IMR-90 (cell line): Measurements from ENCODE around the gene PNO1. TPM values are rescaled to one million over a fixed set of nuclear protein-coding genes. Genes with fewer than 3 reads are reported as not detected.
A peak's percentile ranks its signal among the peaks of the same experiment; 100 is the strongest.

Experiments
- ATAC-seq: fragments of 200-7000 bp; cut with Tn5 transposase; 2 replicates; pipeline ENCODE4 v1.9.1; 2020; ENCODE audit warnings: low read depth, mild to moderate bottlenecking, moderate library complexity
- BruUV-seq: library from RNA; stranded (reverse); fragments of 400-500 nt; replicated peaks from 2 replicates; lab custom pipeline; 2021; lab: Mats Ljungman, UMichigan
- CTCF ChIA-PET: fragments of 300-600 bp; formaldehyde crosslinking; extraction: SDS; loops from one replicate; lab custom pipeline; 2021; ENCODE audit warnings: antibody characterized with exemption; lab: Yijun Ruan, JAX
- POLR2A ChIA-PET: fragments of 300-600 bp; sonication (Branson Sonifier 250); formaldehyde crosslinking; loops from one replicate; lab custom pipeline; 2022; ENCODE audit warnings: antibody characterized with exemption; ENCODE audit not compliant: unreplicated experiment; lab: Charles Lee
- DNase-seq: peaks from one replicate; pipeline ENCODE4 v3.0.0; 2013
- H2AFZ ChIP-seq: replicated peaks from 2 replicates; pipeline ENCODE3; 2013; ENCODE audit warnings: low read length, mild to moderate bottlenecking; ENCODE audit not compliant: poor library complexity
- H2AK5ac ChIP-seq: 2 replicates; pipeline ENCODE4 v1.6.1; 2013; ENCODE audit warnings: low read depth, low read length, inconsistent platforms
- H2AK9ac ChIP-seq: replicated peaks from 2 replicates; pipeline ENCODE3; 2013; ENCODE audit warnings: mild to moderate bottlenecking, low read depth, low read length, moderate library complexity; ENCODE audit not compliant: poor library complexity
- H2BK120ac ChIP-seq: 2 replicates; pipeline ENCODE4 v1.6.1; 2013; ENCODE audit warnings: low read depth, low read length, inconsistent platforms
- H2BK15ac ChIP-seq: 3 replicates; pipeline ENCODE4 v1.6.1; 2013; ENCODE audit warnings: low read depth, low read length, inconsistent platforms
- H2BK20ac ChIP-seq: 2 replicates; pipeline ENCODE4 v1.6.1; 2013; ENCODE audit warnings: low read depth, mild to moderate bottlenecking, inconsistent platforms, low read length, moderate library complexity
- H2BK5ac ChIP-seq: 2 replicates; pipeline ENCODE4 v1.6.1; 2013; ENCODE audit warnings: mild to moderate bottlenecking, low read depth, low read length, inconsistent platforms; ENCODE audit not compliant: poor library complexity, severe bottlenecking
- H3K14ac ChIP-seq: replicated peaks from 2 replicates; pipeline ENCODE4 v1.6.1; 2013; ENCODE audit warnings: low read depth, low read length, inconsistent platforms
- H3K18ac ChIP-seq: 2 replicates; pipeline ENCODE4 v1.6.1; 2013; ENCODE audit warnings: low read depth, low read length, control low read depth
- H3K23ac ChIP-seq: 2 replicates; pipeline ENCODE4 v1.6.1; 2013; ENCODE audit warnings: low read depth, low read length, inconsistent platforms
- H3K27ac ChIP-seq: 2 replicates; pipeline ENCODE4 v1.5.1; 2013; ENCODE audit warnings: mild to moderate bottlenecking, control low read depth, low read length; ENCODE audit not compliant: insufficient read depth
- H3K27me3 ChIP-seq: 2 replicates; pipeline ENCODE4 v1.6.1; 2013; ENCODE audit warnings: low read length; ENCODE audit not compliant: control insufficient read depth, insufficient read depth
- H3K36me3 ChIP-seq: 2 replicates; pipeline ENCODE4 v1.6.1; 2013; ENCODE audit warnings: low read length, mixed read lengths; ENCODE audit not compliant: control insufficient read depth, insufficient read depth
- H3K4ac ChIP-seq: 2 replicates; pipeline ENCODE4 v1.6.1; 2013; ENCODE audit warnings: low read depth, low read length, inconsistent platforms
- H3K4me1 ChIP-seq: 2 replicates; pipeline ENCODE4 v1.6.1; 2013; ENCODE audit warnings: low read length, mixed read lengths; ENCODE audit not compliant: control insufficient read depth, insufficient read depth
- H3K4me2 ChIP-seq: 2 replicates; pipeline ENCODE4 v1.6.1; 2013; ENCODE audit warnings: low read depth, mild to moderate bottlenecking, control low read depth, low read length, moderate library complexity
- H3K4me3 ChIP-seq: 2 replicates; pipeline ENCODE4 v1.5.1; 2013; ENCODE audit warnings: low read depth, mild to moderate bottlenecking, control low read depth, low read length, moderate library complexity; ENCODE audit not compliant: insufficient read depth
- H3K56ac ChIP-seq: 2 replicates; pipeline ENCODE4 v1.6.1; 2013; ENCODE audit warnings: low read length, inconsistent platforms; ENCODE audit not compliant: insufficient read depth; ENCODE audit errors: extremely low read depth
- H3K79me1 ChIP-seq, 2 experiments: 2 replicates each; pipeline ENCODE4 v1.6.1; 2013; ENCODE audit warnings: low read length in 2 of 2, inconsistent platforms in 1 of 2, low read depth in 1 of 2
- H3K9ac ChIP-seq: 2 replicates; pipeline ENCODE4 v1.6.1; 2013; ENCODE audit warnings: low read depth, low read length, control low read depth
- H3K9me1 ChIP-seq: 2 replicates; pipeline ENCODE4 v1.6.1; 2013; ENCODE audit warnings: low read length, inconsistent platforms; ENCODE audit not compliant: insufficient read depth
- H3K9me3 ChIP-seq: 2 replicates; pipeline ENCODE4 v1.6.1; 2013; ENCODE audit warnings: low read length; ENCODE audit not compliant: control insufficient read depth, insufficient read depth
- H4K20me1 ChIP-seq: 2 replicates; pipeline ENCODE4 v1.6.1; 2013; ENCODE audit warnings: low read length, inconsistent platforms; ENCODE audit not compliant: insufficient read depth
- H4K5ac ChIP-seq: 2 replicates; pipeline ENCODE4 v1.6.1; 2013; ENCODE audit warnings: mild to moderate bottlenecking, low read depth, low read length, control low read depth
- H4K8ac ChIP-seq, 2 experiments: 2 replicates each; pipeline ENCODE4 v1.6.1; 2013; ENCODE audit warnings: low read depth in 2 of 2, low read length in 2 of 2, control low read depth in 1 of 2, inconsistent platforms in 1 of 2
- H4K91ac ChIP-seq: 2 replicates; pipeline ENCODE4 v1.6.1; 2013; ENCODE audit warnings: low read depth, low read length, inconsistent platforms; ENCODE audit not compliant: insufficient read depth
- BHLHE40 ChIP-seq: fragments of 150-350 bp; IDR thresholded peaks from 2 replicates; pipeline ENCODE4 v1.6.1; 2016; ENCODE audit warnings: mild to moderate bottlenecking, low read depth, low read length
- CEBPB ChIP-seq: IDR thresholded peaks from 2 replicates; pipeline ENCODE4 v1.6.1; 2012; ENCODE audit warnings: low read depth, low read length, improper control_type of control experiment
- CHD1 ChIP-seq: IDR thresholded peaks from 2 replicates; pipeline ENCODE4 v1.6.1; 2012; ENCODE audit warnings: low read depth, low read length, improper control_type of control experiment
- CTCF ChIP-seq: conservative IDR thresholded peaks from 2 replicates; pipeline ENCODE4 v1.5.1; 2012; ENCODE audit warnings: mild to moderate bottlenecking, low read depth, low read length, improper control_type of control experiment
- ELK1 ChIP-seq: fragments of 150-350 bp; IDR thresholded peaks from 2 replicates; pipeline ENCODE4 v1.6.1; 2016; ENCODE audit warnings: low read depth, mild to moderate bottlenecking, low read length, moderate library complexity, borderline replicate concordance
- FOS ChIP-seq: fragments of 150-350 bp; IDR thresholded peaks from 2 replicates; pipeline ENCODE4 v1.6.1; 2016; ENCODE audit warnings: low read depth, low read length
- MAFK ChIP-seq: IDR thresholded peaks from 2 replicates; pipeline ENCODE4 v1.6.1; 2012; ENCODE audit warnings: low read depth, low read length, improper control_type of control experiment
- MAZ ChIP-seq: IDR thresholded peaks from 2 replicates; pipeline ENCODE4 v1.6.1; 2012; ENCODE audit warnings: low read depth, mild to moderate bottlenecking, low read length, improper control_type of control experiment, moderate library complexity, borderline replicate concordance
- MXI1 ChIP-seq: IDR thresholded peaks from 2 replicates; pipeline ENCODE4 v1.6.1; 2012; ENCODE audit warnings: low read depth, mild to moderate bottlenecking, low read length, moderate library complexity, borderline replicate concordance
- NFE2L2 ChIP-seq: fragments of 150-350 bp; IDR thresholded peaks from 2 replicates; pipeline ENCODE4 v1.6.1; 2016; ENCODE audit warnings: low read depth, mild to moderate bottlenecking, low read length
- POLR2A ChIP-seq: IDR thresholded peaks from 2 replicates; pipeline ENCODE4 v1.6.1; 2012; ENCODE audit warnings: mild to moderate bottlenecking, low read depth, low read length
- RAD21 ChIP-seq: IDR thresholded peaks from 2 replicates; pipeline ENCODE4 v1.6.1; 2012; ENCODE audit warnings: low read length, improper control_type of control experiment
- RCOR1 ChIP-seq: IDR thresholded peaks from 2 replicates; pipeline ENCODE4 v1.6.1; 2012; ENCODE audit warnings: mild to moderate bottlenecking, low read length, improper control_type of control experiment; ENCODE audit not compliant: insufficient replicate concordance
- RFX5 ChIP-seq: IDR thresholded peaks from 2 replicates; pipeline ENCODE4 v1.8.0; 2012; ENCODE audit warnings: low read depth, mild to moderate bottlenecking, low read length, moderate library complexity
- SMC3 ChIP-seq: fragments of 150-350 bp; IDR thresholded peaks from 2 replicates; pipeline ENCODE4 v1.6.1; 2016; ENCODE audit warnings: low read depth, mild to moderate bottlenecking, antibody characterized with exemption, low read length, moderate library complexity
- USF2 ChIP-seq: fragments of 150-350 bp; IDR thresholded peaks from 2 replicates; pipeline ENCODE4 v1.6.1; 2017; ENCODE audit warnings: mild to moderate bottlenecking, antibody characterized with exemption, low read length, low read depth
- whole genome bisulfite sequencing, 2 experiments: methylation state at CpG; one replicate each; pipeline versions ENCODE4 v1.1.5 to v1.1.7; 2013; ENCODE audit warnings: missing lambda C conversion rate in 2 of 2; ENCODE audit not compliant: insufficient read length in 1 of 2; ENCODE audit errors: extremely low coverage in 2 of 2; 5-methylcytosine and 5-hydroxymethylcytosine counted together
- dilution Hi-C: fragments of 300-500 bp; cut with HindIII; formaldehyde crosslinking; loops from one replicate; pipeline ENCODE4 v1.14.3; 2018; ENCODE audit warnings: low sequenced_read_pairs; ENCODE audit not compliant: unreplicated experiment
- in situ Hi-C: fragments of 300-500 bp; cut with MboI; formaldehyde crosslinking; loops from 3 replicates; pipeline ENCODE4 v1.14.3; 2019; ENCODE audit warnings: low sequenced_read_pairs, inconsistent platforms, mixed read lengths
- intact Hi-C: fragments of 100-400 bp; cut with micrococcal nuclease; formaldehyde crosslinking; loops from 2 replicates; pipeline ENCODE4 v1.10.0; 2022
- polyA plus RNA-seq, 3 experiments: library from polyadenylated mRNA; depleted of rRNA; stranded (reverse); fragments of >200 nt; gene quantifications; 2 replicates each; pipeline ENCODE4 v1.2.3, GENCODE V29; 2012; ENCODE audit warnings: low replicate concordance in 1 of 3
- total RNA-seq: library from RNA; depleted of rRNA; stranded (reverse); fragments of >200 nt; gene quantifications from 2 replicates; pipeline ENCODE4 v1.2.3, GENCODE V29; 2012

Gene PNO1
- total and polyA plus RNA-seq, 2 of the 4 experiments (the other 2 are of a cell fraction): 12.8 to 14.7 TPM

GRCh38 chr2:68196120-68196716 lies 38.5 kb downstream of the PNO1 start:
- dilution Hi-C loops: no loop called here
- H3K9me1 ChIP-seq: peaks cover 5% of the 10 kb centered on the region
- peaks cover 8% of the 10 kb centered on the region for H3K4me1 ChIP-seq
- no peak overlapping the region for H3K23ac ChIP-seq
- no peak overlapping the region for H2BK120ac ChIP-seq
- H3K27ac ChIP-seq: no peak overlapping the region
- H3K4me3 ChIP-seq: no peak overlapping the region
- ChIA-PET CTCF (interaction anchor here (0.6 to 1.6 kb wide), 10 partner anchors 10 to 1759 kb away, joined by 3 to 7 read pairs (median 4); no protein-coding TSS in a partner anchor), POLR2A (no interaction called here)
- DNase-seq: peak; percentile 35
- H4K91ac ChIP-seq: no peak overlapping the region
- H3K9me3 ChIP-seq: no peaks in the 10 kb centered on the region
- TF ChIP-seq MAZ (no peak), NFE2L2 (no peak), POLR2A (no peak), RCOR1 (no peak), RFX5 (no peak), USF2 (no peak), SMC3 (peak; percentile 44), ELK1 (no peak), CHD1 (no peak), FOS (no peak), BHLHE40 (no peak), MAFK (no peak), CTCF (peak; percentile 45), MXI1 (no peak), RAD21 (peak; percentile 38), CEBPB (no peak)
- no peak overlapping the region for H2AK5ac ChIP-seq
- no CpG with 5 or more reads among the region's 4 CpGs for WGBS, 2 experiments
- H2BK20ac ChIP-seq: no peak overlapping the region
- H3K27me3 ChIP-seq: no peaks in the 10 kb centered on the region
- no peak overlapping the region for H2AK9ac ChIP-seq
- H2AFZ ChIP-seq: no peak overlapping the region
- no peak overlapping the region for H2BK15ac ChIP-seq
- in situ Hi-C loops: loop anchor here (10.0 kb wide), 1 partner anchor 49 kb away; no protein-coding TSS in a partner anchor
- H3K79me1 ChIP-seq: peaks cover 7 to 49% of the 10 kb centered on the region in 2 experiments
- H4K20me1 ChIP-seq: peaks cover 38% of the 10 kb centered on the region; the same call in 1 of the 2 replicates
- no peak overlapping the region for H2BK5ac ChIP-seq
- intact Hi-C loops: loop anchor here (5.0 kb wide), 1 partner anchor 86 kb away; no protein-coding TSS in a partner anchor
- H4K8ac ChIP-seq: no peak overlapping the region
- no TSS peak for BruUV-seq
- H3K36me3 ChIP-seq: no peaks in the 10 kb centered on the region
- H4K5ac ChIP-seq: no peak overlapping the region
- no peak overlapping the region for H3K56ac ChIP-seq
- ATAC-seq: no peak
- no peak overlapping the region for H3K4me2 ChIP-seq
- no peak overlapping the region for H3K9ac ChIP-seq
- H3K18ac ChIP-seq: no peak overlapping the region
- no peak overlapping the region for H3K4ac ChIP-seq
- H3K14ac ChIP-seq: no peak overlapping the region
